GM19397 (cell line): ENCODE measurements around the gene CNDP2.
"Not testable (repeated sequence)": the region's sequence is repeated elsewhere in the genome, so short reads cannot be mapped to it uniquely, and the experiment has no call there.

Experiments
- ATAC-seq: cut with Tn5 transposase; IDR thresholded peaks from one replicate; pipeline ENCODE4 v1.9.1; 2021; ENCODE audit warnings: mild to moderate bottlenecking, moderate library complexity; ENCODE audit not compliant: unreplicated experiment

CNDP2 gene

DNA sequence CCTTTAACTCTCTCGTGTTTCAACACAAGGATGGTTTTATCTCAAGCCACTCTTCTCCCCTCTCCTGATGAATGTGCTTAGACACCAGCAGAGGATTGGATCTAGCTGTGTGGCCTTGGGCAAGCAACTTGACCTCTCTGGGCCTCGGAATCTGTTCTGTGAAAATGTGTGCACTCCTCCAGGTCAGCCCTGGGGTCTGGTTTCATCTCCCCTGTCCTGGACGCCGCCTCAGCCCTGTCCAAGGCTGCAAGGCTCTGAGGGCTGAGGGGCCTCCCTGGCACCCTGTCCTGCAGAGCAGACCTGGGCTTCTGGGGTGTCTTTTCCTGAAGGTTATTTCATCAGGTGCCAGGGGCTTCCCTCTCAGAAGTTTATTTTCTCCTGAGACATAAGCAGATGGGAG lies 66.6 kb downstream of the CNDP2 start:
- ATAC-seq = no peak

DNA sequence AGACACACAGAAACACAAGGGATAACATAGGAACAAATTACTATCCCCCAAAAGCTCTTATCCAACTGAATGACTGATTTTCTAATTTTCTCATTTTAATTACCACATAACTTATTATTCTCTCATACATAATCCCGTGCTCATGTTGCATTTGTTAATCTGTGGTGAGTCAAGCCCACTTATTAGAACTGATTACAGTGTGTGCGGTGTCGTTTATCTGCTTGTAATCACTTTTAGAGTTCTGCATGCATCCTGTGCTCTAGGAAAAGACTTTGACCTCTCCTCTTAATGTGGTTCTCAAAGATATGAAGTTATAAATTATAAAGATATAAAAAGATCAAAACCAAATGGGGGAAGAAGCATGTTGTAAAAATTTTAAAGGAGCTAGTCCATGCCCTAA lies 67.8 kb downstream of the CNDP2 start:
- ATAC-seq = no peak

DNA sequence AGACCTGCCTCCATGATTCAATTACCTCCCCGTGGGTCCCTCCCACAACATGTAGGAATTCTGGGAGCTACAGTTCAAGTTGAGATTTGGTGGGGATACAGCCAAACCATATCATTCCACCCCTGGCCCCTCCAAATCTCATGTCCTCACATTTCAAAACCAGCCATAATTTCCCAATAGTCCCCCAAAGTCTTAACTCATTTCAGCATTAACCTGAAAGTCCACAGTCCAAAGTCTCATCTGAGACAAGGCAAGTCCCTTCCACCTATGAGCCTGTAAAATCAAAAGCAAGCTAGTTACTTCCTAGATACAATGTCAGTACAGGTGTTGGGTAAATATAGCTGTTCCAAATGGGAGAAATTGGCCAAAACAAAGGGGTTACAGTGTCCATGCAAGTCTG lies 69.0 kb downstream of the CNDP2 start:
- not testable (repeated sequence) for ATAC-seq

DNA sequence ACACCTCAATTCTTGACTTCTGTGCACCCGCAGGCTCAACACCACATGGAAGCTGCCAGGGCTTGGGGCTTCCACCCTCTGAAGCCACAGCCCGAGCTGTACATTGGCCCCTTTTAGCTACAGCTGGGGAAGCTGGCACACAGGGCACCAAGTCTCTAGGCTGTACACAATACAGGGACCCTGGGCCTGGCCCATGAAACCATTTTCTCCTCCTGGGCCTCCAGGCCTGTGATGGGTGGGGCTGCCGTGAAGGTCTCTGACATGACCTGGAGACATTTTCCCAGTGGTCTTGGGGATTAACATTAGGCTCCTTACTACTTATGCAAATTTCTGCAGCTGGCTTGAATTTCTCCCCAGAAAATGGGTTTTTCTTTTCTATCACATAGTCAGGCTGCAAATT lies 69.8 kb downstream of the CNDP2 start:
- not testable (repeated sequence) for ATAC-seq

DNA sequence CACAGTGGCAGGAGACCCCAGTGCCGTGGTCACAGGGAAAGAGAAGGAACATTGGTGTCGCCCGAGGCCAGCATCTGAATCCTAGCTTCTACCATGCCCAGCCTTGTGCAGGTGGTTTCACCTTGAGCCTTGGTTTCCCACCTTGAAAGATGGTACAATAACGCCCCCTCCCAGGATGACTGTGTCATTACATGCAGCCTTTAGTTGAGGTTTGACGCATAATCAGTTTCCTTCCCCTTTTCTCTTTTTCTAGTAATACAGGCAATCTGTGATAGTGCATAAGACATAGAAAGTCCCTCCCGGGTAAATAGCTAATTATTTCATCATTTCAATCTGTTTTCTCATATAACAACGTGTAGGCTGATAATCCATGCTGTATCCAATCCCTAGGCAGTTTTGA lies 71.7 kb downstream of the CNDP2 start:
- ATAC-seq = no peak

DNA sequence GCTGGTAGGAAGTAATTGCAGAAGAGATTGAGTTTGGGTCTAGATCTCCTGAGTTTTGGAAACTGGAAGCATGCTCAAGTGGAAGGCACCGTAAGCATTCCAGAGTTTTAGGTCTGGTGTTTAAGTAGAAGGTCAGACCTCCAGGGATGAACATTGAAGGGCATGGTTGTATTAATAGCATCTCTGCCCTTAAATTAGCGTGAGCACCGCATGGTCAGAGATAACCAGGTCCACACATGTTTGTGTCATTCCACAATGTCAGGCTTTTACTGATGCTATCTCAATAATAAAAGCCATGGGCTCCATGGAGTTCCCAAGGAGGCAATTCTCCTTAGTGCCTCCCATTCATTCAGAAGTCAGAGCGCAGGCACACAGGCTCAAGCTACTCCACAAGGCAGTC lies 73.2 kb downstream of the CNDP2 start:
- ATAC-seq = no peak

DNA sequence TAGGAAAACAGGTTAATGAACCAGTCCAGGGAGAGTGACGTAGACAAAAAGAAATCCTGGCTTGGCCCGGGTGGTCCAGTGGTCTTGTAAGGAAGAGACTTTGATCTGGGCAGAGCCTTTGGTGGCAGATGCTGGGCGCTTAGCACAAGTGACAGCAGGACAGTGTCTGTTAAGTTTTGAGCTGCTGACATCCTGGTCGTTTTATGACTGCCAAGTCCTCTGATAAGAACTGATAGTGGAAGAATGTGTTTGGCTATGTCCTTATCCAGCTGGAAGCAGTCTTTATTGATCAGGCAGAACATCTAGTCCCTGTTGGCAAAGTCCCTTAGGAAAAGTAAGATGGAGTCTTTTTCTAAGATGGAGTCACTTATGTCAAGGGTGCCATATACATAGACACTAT lies 74.1 kb downstream of the CNDP2 start:
- no peak for ATAC-seq

DNA sequence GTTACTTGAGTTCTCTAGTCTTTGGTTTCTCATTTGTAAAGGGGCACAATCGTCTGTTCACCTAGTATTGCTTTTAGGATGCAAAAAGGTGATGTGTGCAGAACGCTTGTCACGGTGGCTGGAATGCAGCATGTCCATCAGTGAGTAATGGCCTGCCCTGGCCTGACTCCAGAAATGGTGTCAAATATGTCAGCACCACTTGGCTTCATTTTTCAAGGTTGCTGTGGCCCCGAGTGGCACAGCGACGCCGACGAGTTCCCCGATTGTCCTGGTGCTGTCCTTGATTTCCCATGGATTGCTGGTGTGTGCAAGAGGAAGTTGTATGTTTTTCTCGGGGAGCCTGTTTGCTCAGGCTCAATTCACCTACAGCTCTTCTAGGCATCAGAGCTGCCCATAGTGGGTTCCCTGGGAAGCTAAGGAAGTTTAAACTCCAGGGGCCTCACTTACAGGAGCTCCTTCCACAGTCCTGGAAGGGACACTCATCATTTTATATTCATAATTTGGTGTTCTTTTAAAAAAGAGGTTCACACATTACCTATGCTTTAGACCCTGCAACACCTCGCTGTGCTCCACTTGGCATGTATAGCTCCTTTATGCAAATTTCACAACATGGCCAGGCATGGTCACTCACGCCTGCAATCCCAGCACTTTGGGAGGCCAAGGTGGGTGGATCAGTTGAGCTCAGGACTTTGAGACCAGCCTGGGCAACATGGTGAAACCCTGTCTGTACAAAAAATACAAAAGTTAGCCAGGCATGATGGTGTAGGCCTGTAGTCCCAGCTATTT lies 75.9 kb downstream of the CNDP2 start:
- ATAC-seq = no peak

DNA sequence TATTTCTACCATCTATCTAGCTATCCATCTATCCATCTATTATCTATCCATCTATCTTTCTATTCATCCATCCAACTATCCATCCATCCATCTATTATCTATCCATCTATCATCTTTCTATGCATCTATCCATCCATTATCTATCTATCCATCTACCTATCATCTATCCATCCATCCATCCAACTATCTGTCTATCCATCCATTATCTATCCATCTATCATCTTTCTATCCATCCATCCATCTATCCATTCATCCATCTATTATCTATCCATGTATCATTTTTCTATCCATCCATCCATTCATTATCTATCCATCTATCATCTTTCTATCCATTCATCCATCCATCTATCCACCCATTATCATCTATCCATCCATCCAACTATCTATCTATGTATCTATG lies 76.9 kb downstream of the CNDP2 start:
- no peak for ATAC-seq
